NB4 (cell line): Measurements from ENCODE around the gene NREP.

Experiments used
- DNase-seq: peaks from one replicate; pipeline ENCODE4 v3.0.0; 2010; ENCODE audit warnings: low read depth
- H3K4me3 ChIP-seq: one replicate; pipeline ENCODE4 v1.5.1; 2011; ENCODE audit warnings: mild to moderate bottlenecking, low read depth, low read length, moderate library complexity
- CTCF ChIP-seq: IDR thresholded peaks from one replicate; pipeline ENCODE4 v1.5.1; 2012; ENCODE audit warnings: low read depth, low read length
- MYC ChIP-seq: IDR thresholded peaks from 2 replicates; pipeline ENCODE4 v1.6.1; 2011; ENCODE audit warnings: low read depth, low read length
- POLR2A ChIP-seq: IDR thresholded peaks from 2 replicates; pipeline ENCODE4 v1.6.1; 2011; ENCODE audit warnings: mild to moderate bottlenecking; ENCODE audit not compliant: insufficient read length; ENCODE audit errors: extremely low read depth
- TF ChIP-seq, protein P1 (sequence below): IDR thresholded peaks from 2 replicates; pipeline ENCODE4 v1.6.1; 2011; ENCODE audit warnings: low read depth, low read length

NREP gene

DNA sequence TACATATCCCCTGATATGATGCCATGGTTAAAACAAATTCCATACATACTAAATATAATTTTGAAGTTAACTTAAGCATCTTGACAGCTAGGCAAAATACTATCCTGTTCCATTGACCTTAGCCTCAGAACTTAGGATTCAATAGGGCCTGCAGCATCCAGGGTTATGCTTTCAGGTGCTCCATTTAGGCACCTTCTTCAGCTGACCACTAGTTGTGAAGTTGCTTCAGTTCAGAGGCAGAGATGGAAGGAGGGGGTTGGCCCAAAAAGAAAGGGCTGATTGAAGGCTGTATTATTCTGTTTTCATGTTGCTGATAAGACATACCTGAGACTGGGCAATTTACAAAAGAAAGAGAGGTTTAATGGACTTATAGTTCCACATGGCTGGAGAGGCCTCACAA, 7.0 kb upstream of the NREP start:
- DNase-seq, result no peak
- no peak for TF ChIP-seq MYC
- TF ChIP-seq CTCF, result no peak
- TF ChIP-seq, protein P1, sequence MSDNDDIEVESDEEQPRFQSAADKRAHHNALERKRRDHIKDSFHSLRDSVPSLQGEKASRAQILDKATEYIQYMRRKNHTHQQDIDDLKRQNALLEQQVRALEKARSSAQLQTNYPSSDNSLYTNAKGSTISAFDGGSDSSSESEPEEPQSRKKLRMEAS, result no peak
- no peak for TF ChIP-seq POLR2A
- H3K4me3 ChIP-seq, result no peak overlapping the region

DNA sequence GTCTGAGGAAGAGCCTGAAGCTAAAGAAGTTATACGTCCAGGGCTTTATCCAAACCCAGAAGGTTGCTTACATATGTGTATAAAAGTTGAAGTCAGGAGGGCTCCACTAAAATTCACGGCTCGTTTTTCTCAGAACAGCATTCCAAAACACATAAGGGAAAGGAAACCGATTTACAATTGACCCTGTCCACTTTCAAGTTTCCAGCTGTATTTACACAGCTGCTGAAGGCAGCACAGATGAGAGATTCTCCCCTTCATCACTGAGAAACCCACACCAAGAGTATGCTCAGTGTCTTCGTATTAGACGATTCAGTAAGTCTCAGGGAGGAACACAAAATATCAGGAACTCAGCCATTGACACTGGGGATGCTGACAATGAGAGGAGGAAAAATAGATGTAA, 5.9 kb upstream of the NREP start:
- TF ChIP-seq, protein P1, result no peak
- TF ChIP-seq POLR2A (no peak), CTCF (no peak), MYC (no peak)
- H3K4me3 ChIP-seq, result no peak overlapping the region
- no peak for DNase-seq

GRCh38 chr5:111758284-111758628, 1.3 kb upstream of the NREP start:
- H3K4me3 ChIP-seq, result peak overlapping the region; percentile 64
- TF ChIP-seq POLR2A (no peak), CTCF (no peak), MYC (no peak)
- TF ChIP-seq, protein P1, result no peak
- no peak for DNase-seq

DNA sequence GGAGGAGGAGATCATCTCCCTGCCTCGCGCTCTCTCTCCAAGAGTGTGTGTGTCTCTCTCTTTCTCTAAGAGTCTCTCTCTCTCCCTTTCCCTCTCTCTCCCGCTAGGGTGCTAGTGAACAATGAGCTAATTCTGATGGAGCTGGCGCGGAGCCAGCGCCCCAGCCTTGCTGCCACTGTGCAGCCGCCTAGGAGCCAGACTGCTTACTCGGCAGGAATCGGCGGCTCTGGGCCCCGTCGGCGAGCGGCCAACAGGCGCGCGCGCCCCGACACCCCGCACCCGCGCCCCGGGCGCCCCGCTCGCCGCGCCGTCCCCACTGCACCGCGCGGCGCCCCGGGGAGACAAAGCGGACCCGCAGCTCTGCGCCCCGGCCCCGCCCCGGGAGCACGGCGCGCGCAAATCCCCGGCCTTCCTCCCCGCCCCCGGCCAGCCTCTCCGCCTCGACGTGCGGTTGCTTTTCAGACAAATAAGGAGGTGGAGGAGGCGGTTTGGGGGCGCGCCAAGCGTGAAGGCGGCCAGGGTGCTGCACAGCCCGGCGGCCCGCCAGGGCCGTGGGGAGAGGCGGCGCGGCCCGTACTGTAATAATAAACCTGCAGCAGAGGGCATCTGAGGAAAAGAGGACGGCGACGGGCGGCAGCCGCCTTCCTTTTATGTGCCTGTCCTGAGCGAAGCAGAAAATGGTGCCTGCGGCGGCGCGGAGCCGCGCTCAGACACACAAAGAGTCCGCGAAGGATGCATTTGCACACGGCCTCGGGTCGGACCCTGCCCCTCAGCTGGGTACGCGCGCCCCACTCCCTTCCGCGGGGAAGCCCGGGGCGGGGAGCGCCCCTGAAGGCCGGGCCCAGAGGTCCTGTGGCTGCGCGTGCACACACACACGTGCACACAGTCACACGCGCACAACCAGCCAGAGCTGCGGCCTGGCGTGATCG, 625 bp upstream of the NREP start:
- peak; percentile 27 for TF ChIP-seq CTCF
- peak; percentile 59 for TF ChIP-seq POLR2A
- TF ChIP-seq, protein P1, result peak; percentile 96
- TF ChIP-seq MYC, result peak; percentile 94
- H3K4me3 ChIP-seq, result peak overlapping the region; percentile 95
- DNase-seq, result peak; percentile 94

- peak; percentile 49 for DNase-seq
- peak overlapping the region; percentile 95 for H3K4me3 ChIP-seq
- no peak for TF ChIP-seq POLR2A
- no peak for TF ChIP-seq MYC
- no peak for TF ChIP-seq CTCF
- TF ChIP-seq, protein P1, result no peak
Measured at GRCh38 chr5:111755942-111756381, 1.0 kb downstream of the NREP start.
